ENCODE data around the gene MSH5. TPM values are rescaled to one million over a fixed set of nuclear protein-coding genes. Genes with fewer than 3 reads are reported as not detected.
A peak's percentile ranks its signal among the peaks of the same experiment; 100 is the strongest.

Gene MSH5
- total and polyA plus RNA-seq, 4 experiments from 2014 or later = 0.95 to 12.1 (median 7.3) TPM

DNA sequence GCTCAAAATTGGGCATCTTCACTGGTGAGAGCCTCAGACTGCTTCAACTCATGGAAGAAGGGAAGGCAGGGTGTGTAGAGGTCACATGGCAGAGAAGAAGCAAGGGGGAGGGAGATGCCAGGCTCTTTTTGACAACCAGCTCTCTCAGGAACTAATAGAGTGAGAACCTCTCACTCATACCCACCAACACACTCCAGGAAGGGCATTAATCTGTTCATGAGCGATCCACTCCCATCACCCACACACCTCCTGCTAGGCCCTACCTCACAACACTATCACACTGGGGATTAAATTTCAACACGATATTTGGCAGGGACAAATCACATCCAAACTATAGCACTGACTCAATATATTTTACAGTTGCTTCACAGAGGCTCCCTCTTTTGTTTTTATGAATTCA, 2.0 kb downstream of the MSH5 start:
- Histone ChIP-seq H3K9me3 (ENCODE audit: control insufficient read depth in 1 of 2, low read length in 2 of 2) (no peaks in the 10 kb centered on the region), H3K27me3 (ENCODE audit: insufficient read depth, low read length) (no peaks in the 10 kb centered on the region), H3K36me3 (ENCODE audit: insufficient read depth, low read length) (no peaks in the 10 kb centered on the region), H3K27ac (ENCODE audit: low read depth, low read length) (no peak overlapping the region), H3K4me3 (ENCODE audit: low read length in 2 of 2) (no peak overlapping the region), H3K4me1 (ENCODE audit: insufficient read depth, low read length) (peaks cover 37% of the 10 kb centered on the region)
- no peak for DNase-seq
- intact Hi-C loops (cut with micrococcal nuclease) = no loop called here
- H3K27ac Mint-ChIP-seq = peak overlapping the region in 2 of 7 donors; percentile 77 to 94
- H3K27me3 Mint-ChIP-seq = no peaks in the 10 kb centered on the region
- peaks cover 4 to 9% of the 10 kb centered on the region in 2 donors for H3K36me3 Mint-ChIP-seq
- no peaks in the 10 kb centered on the region for H3K9me3 Mint-ChIP-seq
- peaks cover 29 to 46% (median 38%) of the 10 kb centered on the region in 4 donors for H3K4me1 Mint-ChIP-seq
- POLR2A ChIA-PET (ENCODE audit: partially characterized antibody) = interaction anchor here (0.9 to 1.0 kb wide), 2 partner anchors 54 to 57 kb away, joined by 3 read pairs; partner anchors contain the start of gene VARS1
- CTCF ChIA-PET (ENCODE audit: partially characterized antibody) = interaction anchor here (3.3 to 17.2 kb wide), 2 partner anchors 31 to 49 kb away, joined by 15 to 173 read pairs; partner anchors contain the start of gene VWA7
- peak overlapping the region in 7 of 8 donors; percentile 5 to 86 (median 58) for H3K4me3 Mint-ChIP-seq

- no peak for DNase-seq
- Histone ChIP-seq H3K36me3 (ENCODE audit: insufficient read depth, low read length) (no peaks in the 10 kb centered on the region), H3K4me1 (ENCODE audit: insufficient read depth, low read length) (peaks cover 27% of the 10 kb centered on the region), H3K27me3 (ENCODE audit: insufficient read depth, low read length) (no peaks in the 10 kb centered on the region), H3K9me3 (ENCODE audit: control insufficient read depth in 1 of 2, low read length in 2 of 2) (no peaks in the 10 kb centered on the region), H3K27ac (ENCODE audit: low read depth, low read length) (no peak overlapping the region), H3K4me3 (ENCODE audit: low read length in 2 of 2) (no peak overlapping the region)
- ChIA-PET CTCF (ENCODE audit: partially characterized antibody) (no interaction called here), POLR2A (ENCODE audit: partially characterized antibody) (no interaction called here)
- Mint-ChIP-seq H3K4me1 (peaks cover 20 to 38% (median 30%) of the 10 kb centered on the region in 4 donors), H3K4me3 (peak overlapping the region in 1 of 8 donors; percentile 45), H3K9me3 (no peaks in the 10 kb centered on the region), H3K27ac (peak overlapping the region in 1 of 7 donors; percentile 28), H3K36me3 (peaks cover 4 to 7% of the 10 kb centered on the region in 2 donors), H3K27me3 (no peaks in the 10 kb centered on the region)
- intact Hi-C loops (cut with micrococcal nuclease) = no loop called here
Observed at GRCh38 chr6:31742894-31743293, 3.1 kb downstream of the MSH5 start.

GRCh38 chr6:31744422-31744821, 4.6 kb downstream of the MSH5 start:
- H3K4me1 ChIP-seq (ENCODE audit: insufficient read depth, low read length) = peaks cover 11% of the 10 kb centered on the region
- H3K9me3 ChIP-seq (ENCODE audit: control insufficient read depth in 1 of 2, low read length in 2 of 2) = no peaks in the 10 kb centered on the region
- Mint-ChIP-seq H3K27ac (peak overlapping the region in 3 of 7 donors; percentile 7 to 64 (median 49)), H3K9me3 (no peaks in the 10 kb centered on the region), H3K4me3 (no peak overlapping the region), H3K27me3 (no peaks in the 10 kb centered on the region), H3K36me3 (peaks cover 4 to 6% of the 10 kb centered on the region in 2 donors), H3K4me1 (peaks cover 6 to 23% (median 15%) of the 10 kb centered on the region in 4 donors)
- no peaks in the 10 kb centered on the region for H3K27me3 ChIP-seq (ENCODE audit: insufficient read depth, low read length)
- H3K36me3 ChIP-seq (ENCODE audit: insufficient read depth, low read length) = no peaks in the 10 kb centered on the region
- no peak for DNase-seq
- ChIA-PET POLR2A (ENCODE audit: partially characterized antibody) (interaction anchor here (1.3 to 1.4 kb wide), 2 partner anchors 9 to 83 kb away, joined by 3 read pairs; partner anchors contain the start of genes CLIC1 and HSPA1B), CTCF (ENCODE audit: partially characterized antibody) (no interaction called here)
- H3K4me3 ChIP-seq (ENCODE audit: low read length in 2 of 2) = no peak overlapping the region
- no peak overlapping the region for H3K27ac ChIP-seq (ENCODE audit: low read depth, low read length)
- intact Hi-C loops (cut with micrococcal nuclease) = no loop called here

DNA sequence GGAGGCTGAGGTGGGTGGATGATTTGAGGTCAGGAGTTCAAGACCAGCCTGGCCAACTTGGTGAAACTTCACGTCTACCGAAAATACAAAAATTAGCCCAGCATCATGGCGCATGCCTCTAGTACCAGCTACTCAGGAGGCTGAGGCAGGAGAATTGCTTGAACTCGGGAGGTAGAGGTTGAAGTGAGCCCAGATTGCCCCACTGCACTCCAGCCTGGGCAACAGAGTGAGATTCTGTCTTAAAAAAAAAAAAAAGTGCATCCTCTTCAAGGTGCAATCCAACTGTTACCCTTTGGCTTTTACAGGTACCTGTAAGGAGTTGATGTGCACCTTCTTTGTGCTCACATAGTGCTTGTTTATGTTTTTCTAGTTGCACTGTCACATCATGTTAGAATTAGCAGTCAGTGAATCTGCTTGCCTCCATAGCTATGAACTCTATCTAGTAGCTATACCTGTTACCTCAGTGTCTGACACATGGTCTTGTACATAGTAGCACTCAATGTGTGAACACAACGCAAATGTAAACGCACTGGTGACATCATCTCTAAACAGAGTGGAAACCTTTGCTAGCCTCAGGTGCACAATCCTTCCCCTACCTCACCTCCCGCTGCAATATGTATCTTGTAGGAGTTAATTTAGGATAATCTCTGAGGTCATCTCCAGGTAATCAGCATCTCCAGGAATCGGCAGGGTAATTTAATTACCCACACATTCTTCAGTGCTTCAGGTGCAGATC, 9.7 kb downstream of the MSH5 start:
- Mint-ChIP-seq H3K27ac (no peak overlapping the region), H3K4me3 (no peak overlapping the region), H3K9me3 (no peaks in the 10 kb centered on the region), H3K36me3 (peaks cover 0 to 4% of the 10 kb centered on the region in 2 donors), H3K4me1 (peaks cover 0 to 8% (median 3%) of the 10 kb centered on the region in 4 donors), H3K27me3 (no peaks in the 10 kb centered on the region)
- Histone ChIP-seq H3K36me3 (ENCODE audit: insufficient read depth, low read length) (no peaks in the 10 kb centered on the region), H3K27me3 (ENCODE audit: insufficient read depth, low read length) (no peaks in the 10 kb centered on the region), H3K4me3 (ENCODE audit: low read length in 2 of 2) (no peak overlapping the region), H3K4me1 (ENCODE audit: insufficient read depth, low read length) (no peaks in the 10 kb centered on the region), H3K9me3 (ENCODE audit: control insufficient read depth in 1 of 2, low read length in 2 of 2) (no peaks in the 10 kb centered on the region), H3K27ac (ENCODE audit: low read depth, low read length) (no peak overlapping the region)
- intact Hi-C loops (cut with micrococcal nuclease) = no loop called here
- ChIA-PET CTCF (ENCODE audit: partially characterized antibody) (interaction anchor here (1.1 kb wide), 1 partner anchor 20 kb away, joined by 3 read pairs; no protein-coding TSS in a partner anchor), POLR2A (ENCODE audit: partially characterized antibody) (interaction anchor here (1.2 kb wide), 1 partner anchor 10 kb away, joined by 4 read pairs; the partner anchor contains the start of gene MSH5)
- no peak for DNase-seq

DNA sequence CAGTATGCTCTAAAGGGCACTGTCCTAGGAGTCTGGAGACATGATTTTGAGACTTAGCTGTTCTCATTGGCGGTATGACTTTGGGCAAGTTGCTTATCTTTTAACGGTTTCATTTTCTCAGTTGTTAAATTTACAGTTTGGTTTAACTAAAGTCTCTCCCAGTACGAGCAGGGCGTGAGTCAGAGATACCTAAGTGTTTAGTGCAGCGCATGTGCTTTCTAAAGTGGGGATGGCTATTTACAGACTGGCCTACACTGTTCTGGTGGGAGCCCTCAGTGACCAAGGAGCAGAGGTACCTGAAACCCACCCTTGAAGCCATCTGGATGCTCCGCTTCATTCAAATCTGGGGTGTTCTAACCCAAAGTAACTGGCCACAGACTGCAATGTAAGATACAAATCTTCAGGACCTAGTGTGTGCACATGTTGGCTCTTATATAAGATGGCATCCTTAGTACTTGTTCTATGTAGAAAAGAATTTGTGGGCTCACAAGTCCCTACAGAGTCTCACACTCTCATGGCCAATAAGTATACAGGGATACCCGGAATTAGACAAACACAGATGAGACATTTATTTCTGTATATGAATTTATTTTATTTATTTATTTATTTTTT, 10.7 kb downstream of the MSH5 start:
- H3K36me3 Mint-ChIP-seq = no peaks in the 10 kb centered on the region
- intact Hi-C loops (cut with micrococcal nuclease) = no loop called here
- no peaks in the 10 kb centered on the region for H3K9me3 ChIP-seq (ENCODE audit: control insufficient read depth in 1 of 2, low read length in 2 of 2)
- CTCF ChIA-PET (ENCODE audit: partially characterized antibody) = interaction anchor here (0.9 to 1.1 kb wide), 2 partner anchors 19 to 21 kb away, joined by 3 read pairs; no protein-coding TSS in a partner anchor
- no peak for DNase-seq
- H3K4me1 ChIP-seq (ENCODE audit: insufficient read depth, low read length) = no peaks in the 10 kb centered on the region
- H3K36me3 ChIP-seq (ENCODE audit: insufficient read depth, low read length) = no peaks in the 10 kb centered on the region
- H3K4me3 Mint-ChIP-seq = no peak overlapping the region
- POLR2A ChIA-PET (ENCODE audit: partially characterized antibody) = interaction anchor here (1.2 kb wide), 1 partner anchor 11 kb away, joined by 4 read pairs; the partner anchor contains the start of gene MSH5
- H3K27ac ChIP-seq (ENCODE audit: low read depth, low read length) = no peak overlapping the region
- H3K4me1 Mint-ChIP-seq = peaks cover 0 to 8% (median 2%) of the 10 kb centered on the region in 4 donors
- H3K27me3 ChIP-seq (ENCODE audit: insufficient read depth, low read length) = no peaks in the 10 kb centered on the region
- H3K9me3 Mint-ChIP-seq = no peaks in the 10 kb centered on the region
- no peak overlapping the region for H3K27ac Mint-ChIP-seq
- H3K27me3 Mint-ChIP-seq = no peaks in the 10 kb centered on the region
- no peak overlapping the region for H3K4me3 ChIP-seq (ENCODE audit: low read length in 2 of 2)

- CTCF ChIA-PET (ENCODE audit: partially characterized antibody) = interaction anchor here (1.3 to 1.5 kb wide), 2 partner anchors 38 to 62 kb away, joined by 3 read pairs; no protein-coding TSS in a partner anchor
- no peak for DNase-seq
- Mint-ChIP-seq H3K36me3 (no peaks in the 10 kb centered on the region), H3K9me3 (no peaks in the 10 kb centered on the region), H3K27ac (no peak overlapping the region), H3K4me1 (peaks cover 0 to 4% (median 2%) of the 10 kb centered on the region in 4 donors), H3K4me3 (no peak overlapping the region), H3K27me3 (no peaks in the 10 kb centered on the region)
- Histone ChIP-seq H3K4me3 (ENCODE audit: low read length in 2 of 2) (no peak overlapping the region), H3K27ac (ENCODE audit: low read depth, low read length) (no peak overlapping the region), H3K4me1 (ENCODE audit: insufficient read depth, low read length) (no peaks in the 10 kb centered on the region), H3K9me3 (ENCODE audit: control insufficient read depth in 1 of 2, low read length in 2 of 2) (no peaks in the 10 kb centered on the region), H3K27me3 (ENCODE audit: insufficient read depth, low read length) (no peaks in the 10 kb centered on the region), H3K36me3 (ENCODE audit: insufficient read depth, low read length) (no peaks in the 10 kb centered on the region)
- intact Hi-C loops (cut with micrococcal nuclease) = no loop called here
- POLR2A ChIA-PET (ENCODE audit: partially characterized antibody) = no interaction called here
Observed at GRCh38 chr6:31752739-31753319, 13.0 kb downstream of the MSH5 start.

DNA sequence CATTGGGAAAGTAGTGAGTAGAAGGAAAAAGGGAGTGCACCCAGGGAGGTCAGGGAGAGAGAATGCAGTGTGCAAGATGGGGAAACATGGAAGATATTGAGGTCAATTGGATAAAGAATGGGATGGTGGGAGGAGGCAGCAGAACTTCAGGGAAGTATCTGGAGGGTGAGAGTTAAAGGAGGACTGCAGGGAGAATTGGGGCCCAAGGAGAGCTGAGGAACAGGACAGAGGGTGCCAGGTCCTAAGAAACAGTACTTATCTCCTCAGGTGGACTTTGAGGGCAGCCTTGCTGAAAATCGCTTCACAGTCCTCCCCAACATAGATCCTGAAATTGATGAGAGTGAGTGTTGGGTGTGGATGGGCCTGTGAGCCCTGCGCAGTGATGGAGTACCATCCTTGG, 18.5 kb downstream of the MSH5 start:
- Histone ChIP-seq H3K9me3 (ENCODE audit: control insufficient read depth in 1 of 2, low read length in 2 of 2) (no peaks in the 10 kb centered on the region), H3K27ac (ENCODE audit: low read depth, low read length) (no peak overlapping the region), H3K4me3 (ENCODE audit: low read length in 2 of 2) (no peak overlapping the region), H3K27me3 (ENCODE audit: insufficient read depth, low read length) (no peaks in the 10 kb centered on the region), H3K36me3 (ENCODE audit: insufficient read depth, low read length) (no peaks in the 10 kb centered on the region), H3K4me1 (ENCODE audit: insufficient read depth, low read length) (no peaks in the 10 kb centered on the region)
- ChIA-PET POLR2A (ENCODE audit: partially characterized antibody) (interaction anchor here (1.6 kb wide), 1 partner anchor 18 kb away, joined by 3 read pairs; the partner anchor contains the start of gene MSH5), CTCF (ENCODE audit: partially characterized antibody) (interaction anchor here (2.0 kb wide), 1 partner anchor 12 kb away, joined by 11 read pairs; no protein-coding TSS in a partner anchor)
- H3K4me1 Mint-ChIP-seq = peaks cover 0 to 5% (median 0%) of the 10 kb centered on the region in 4 donors
- no peak for DNase-seq
- peak overlapping the region in 3 of 7 donors; percentile 10 to 72 (median 38) for H3K27ac Mint-ChIP-seq
- H3K9me3 Mint-ChIP-seq = no peaks in the 10 kb centered on the region
- H3K36me3 Mint-ChIP-seq = peaks cover 5 to 11% of the 10 kb centered on the region in 2 donors
- intact Hi-C loops (cut with micrococcal nuclease) = no loop called here
- H3K4me3 Mint-ChIP-seq = no peak overlapping the region
- H3K27me3 Mint-ChIP-seq = no peaks in the 10 kb centered on the region
